Right renal pelvis (tissue), 4 donors: ENCODE measurements around the gene MPEG1. TPM values are rescaled to one million over a fixed set of nuclear protein-coding genes. Genes with fewer than 3 reads are reported as not detected.

ENCODE experiments used
- DNase-seq, 4 donors: peaks; one replicate each; pipeline ENCODE4 v3.0.0-alpha.2; 2013; ENCODE audit warnings: low read depth in 4 of 4, low spot score in 3 of 4, missing footprints in 1 of 4
- polyA plus RNA-seq, 4 donors: library from polyadenylated mRNA; unstranded; fragments of 120-200 nt; gene quantifications; one replicate each; pipeline ENCODE4 v1.2.1, GENCODE V29; 2013; ENCODE audit not compliant: insufficient read length in 4 of 4

Gene MPEG1
- 10 to 100 TPM in 1 of 4 donors, 1 to 10 TPM in 3; 6.9 to 11.1 (median 9.3) TPM for polyA plus RNA-seq

- no peak for DNase-seq
These were observed at the start of gene MPEG1 for GRCh38 chr11:59212744-59213631. TSS of gene MPEG1 (minus strand) at chr11:59212927. CDS start at chr11:59212865, 62 bp downstream.

- DNase-seq: no peak
These were observed 49.6 kb upstream of the MPEG1 start for GRCh38 chr11:59262177-59262818.

GRCh38 chr11:59261150-59261549 is 48.4 kb upstream of the MPEG1 start:
- DNase-seq: no peak

- DNase-seq: no peak
These were observed 47.2 kb upstream of the MPEG1 start for GRCh38 chr11:59259867-59260475.

- DNase-seq: no peak
These were observed 46.3 kb upstream of the MPEG1 start for GRCh38 chr11:59259047-59259446.

GRCh38 chr11:59255281-59255680 is 42.6 kb upstream of the MPEG1 start:
- no peak for DNase-seq

GRCh38 chr11:59254286-59254685 is 41.6 kb upstream of the MPEG1 start:
- no peak for DNase-seq

- no peak for DNase-seq
These were observed 40.3 kb upstream of the MPEG1 start for GRCh38 chr11:59253001-59253400.

- DNase-seq: no peak
These were observed 36.8 kb upstream of the MPEG1 start for GRCh38 chr11:59249535-59249934.

- no peak for DNase-seq
These were observed 35.0 kb upstream of the MPEG1 start for GRCh38 chr11:59247531-59248227.

GRCh38 chr11:59243633-59244032 is 30.9 kb upstream of the MPEG1 start:
- DNase-seq: no peak

GRCh38 chr11:59240322-59240721 is 27.6 kb upstream of the MPEG1 start:
- no peak for DNase-seq

- no peak for DNase-seq
These were observed 13.7 kb upstream of the MPEG1 start for GRCh38 chr11:59226396-59226795.

GRCh38 chr11:59225017-59225416 is 12.3 kb upstream of the MPEG1 start:
- no peak for DNase-seq

GRCh38 chr11:59224351-59224928 is 11.7 kb upstream of the MPEG1 start:
- DNase-seq: peak in 1 of 4 donors; percentile 49

- DNase-seq: no peak
These were observed 10.9 kb upstream of the MPEG1 start for GRCh38 chr11:59223611-59224010.

- no peak for DNase-seq
These were observed 10.4 kb upstream of the MPEG1 start for GRCh38 chr11:59223177-59223576.

GRCh38 chr11:59222464-59223060 is 9.8 kb upstream of the MPEG1 start:
- no peak for DNase-seq

GRCh38 chr11:59221441-59221840 is 8.7 kb upstream of the MPEG1 start:
- DNase-seq: no peak

- no peak for DNase-seq
These were observed 7.1 kb upstream of the MPEG1 start for GRCh38 chr11:59219836-59220235.
